HCT116 (cell line): Measurements from ENCODE around the gene ANO6. TPM values are rescaled to one million over a fixed set of nuclear protein-coding genes. Genes with fewer than 3 reads are reported as not detected.

ENCODE experiments used
- ATAC-seq: fragments of 200-7000 bp; cut with Tn5 transposase; 2 replicates; pipeline ENCODE4 v1.9.1; 2020; ENCODE audit warnings: mild to moderate bottlenecking, moderate library complexity
- BruUV-seq: library from RNA; stranded (reverse); fragments of 400-500 nt; replicated peaks from 2 replicates; lab custom pipeline; 2021; lab: Mats Ljungman, UMichigan
- CTCF ChIA-PET: fragments of 300-600 bp; sonication (Branson Sonifier 250); formaldehyde crosslinking; loops from one replicate; lab custom pipeline; 2021; ENCODE audit warnings: antibody characterized with exemption; lab: Charles Lee
- POLR2A ChIA-PET: fragments of 300-600, 350-600 bp; sonication (Branson Sonifier 250); formaldehyde crosslinking; loops from one replicate; lab custom pipeline; 2021; ENCODE audit warnings: antibody characterized with exemption; lab: Charles Lee
- RAD21 ChIA-PET, 2 experiments: fragments of 300-600 bp; sonication (Branson Sonifier 250); formaldehyde crosslinking; loops; one replicate each; lab custom pipeline; 2023; ENCODE audit warnings: low total read pairs in 2 of 2; ENCODE audit not compliant: uncharacterized antibody in 2 of 2, unreplicated experiment in 2 of 2, low non-redundant PET in 1 of 2; lab: Charles Lee
- DNase-seq: peaks from one replicate; pipeline ENCODE4 v3.0.0-alpha.2; 2010; ENCODE audit warnings: low read depth, low spot score
- H2AFZ ChIP-seq: fragments of 200-600 bp; shearing (Covaris generic), sonication (generic); 2 replicates; pipeline ENCODE4 v1.6.1; 2017; ENCODE audit warnings: low read depth, mixed run types, mixed read lengths, antibody characterized with exemption, low read length; ENCODE audit not compliant: poor library complexity, severe bottlenecking
- H3K27ac ChIP-seq: 2 replicates; pipeline ENCODE4 v1.5.1; 2012; ENCODE audit warnings: low read depth, low read length
- H3K27me3 ChIP-seq: fragments of 200-600 bp; sonication (generic); 2 replicates; pipeline ENCODE4 v1.6.1; 2016; ENCODE audit warnings: mixed run types, low read length, mixed read lengths; ENCODE audit not compliant: insufficient read depth
- H3K36me3 ChIP-seq, 2 experiments: fragments of 200-500 bp in 1 of 2; fragments of 200-600 bp in 1 of 2; sonication (Bioruptor generic) in 1 of 2; sonication (generic) in 1 of 2; 2 replicates each; pipeline versions ENCODE4 v1.5.1 to v1.6.1; 2014 to 2016; ENCODE audit warnings: low read length in 2 of 2, inconsistent platforms in 1 of 2, mixed read lengths in 1 of 2, mixed run types in 1 of 2; ENCODE audit not compliant: insufficient read depth in 2 of 2, control insufficient read depth in 1 of 2
- H3K4me1 ChIP-seq, 2 experiments: fragments of 200-600 bp in 1 of 2; sonication (generic) in 1 of 2; 2 replicates each; pipeline versions ENCODE4 v1.5.1 to v1.6.1; 2012 to 2017; ENCODE audit warnings: low read length in 2 of 2, inconsistent platforms in 1 of 2, mild to moderate bottlenecking in 1 of 2, mixed read lengths in 1 of 2, mixed run types in 1 of 2, moderate library complexity in 1 of 2; ENCODE audit not compliant: insufficient read depth in 2 of 2, control insufficient read depth in 1 of 2
- H3K4me2 ChIP-seq: fragments of 200-600 bp; sonication (generic); 2 replicates; pipeline ENCODE4 v1.6.1; 2017; ENCODE audit warnings: mixed run types, low read length, mixed read lengths
- H3K4me3 ChIP-seq, 2 experiments: fragments of 200-600 bp in 1 of 2; sonication (generic) in 1 of 2; replicated peaks in 1 of 2; 2 replicates each; pipeline ENCODE4 v1.5.1; 2011 to 2016; ENCODE audit warnings: low read length in 2 of 2, control low read depth in 1 of 2, low read depth in 1 of 2, mild to moderate bottlenecking in 1 of 2, mixed read lengths in 1 of 2, mixed run types in 1 of 2
- H3K79me2 ChIP-seq: fragments of 200-600 bp; sonication (generic); 2 replicates; pipeline ENCODE4 v1.6.1; 2017; ENCODE audit warnings: mild to moderate bottlenecking, mixed run types, low read length, moderate library complexity, mixed read lengths; ENCODE audit not compliant: insufficient read depth
- H3K9ac ChIP-seq: fragments of 200-600 bp; sonication (generic); 2 replicates; pipeline ENCODE4 v1.6.1; 2016; ENCODE audit warnings: low read length, mixed read lengths
- H3K9me2 ChIP-seq: fragments of 200-600 bp; sonication (generic), shearing (Covaris generic); 2 replicates; pipeline ENCODE4 v1.6.1; 2017; ENCODE audit warnings: mixed run types, mild to moderate bottlenecking, moderate library complexity; ENCODE audit not compliant: insufficient read depth
- H3K9me3 ChIP-seq, 2 experiments: fragments of 200-500 bp in 1 of 2; fragments of 200-600 bp in 1 of 2; sonication (Bioruptor generic) in 1 of 2; sonication (generic) in 1 of 2; 2 replicates each; pipeline ENCODE4 v1.6.1; 2014 to 2017; ENCODE audit warnings: low read length in 2 of 2, mixed read lengths in 2 of 2, inconsistent platforms in 1 of 2, low read depth in 1 of 2, mild to moderate bottlenecking in 1 of 2, mixed run types in 1 of 2, moderate library complexity in 1 of 2; ENCODE audit not compliant: control insufficient read depth in 1 of 2, insufficient read depth in 1 of 2
- H4K20me1 ChIP-seq: fragments of 200-600 bp; sonication (generic), shearing (Covaris generic); 2 replicates; pipeline ENCODE4 v1.6.1; 2017; ENCODE audit warnings: mixed run types, mild to moderate bottlenecking, moderate library complexity; ENCODE audit not compliant: insufficient read depth
- CEBPB ChIP-seq: IDR thresholded peaks from 2 replicates; pipeline ENCODE4 v1.6.1; 2012; ENCODE audit warnings: low read depth
- CTCF ChIP-seq, 3 experiments: fragments of 200-600 bp in 1 of 3; sonication (generic) in 1 of 3; IDR thresholded peaks in 2 of 3; conservative IDR thresholded peaks in 1 of 3; 2 replicates each; pipeline ENCODE4 v1.5.1; 2012 to 2017; ENCODE audit warnings: low read depth in 2 of 3, low read length in 2 of 3, antibody characterized with exemption in 1 of 3, borderline replicate concordance in 1 of 3, control low read depth in 1 of 3, mild to moderate bottlenecking in 1 of 3, mixed read lengths in 1 of 3, mixed run types in 1 of 3, moderate library complexity in 1 of 3; ENCODE audit not compliant: insufficient read depth in 1 of 3
- EGR1 ChIP-seq: IDR thresholded peaks from 2 replicates; pipeline ENCODE4 v1.6.1; 2012; ENCODE audit warnings: low read depth
- EZH2 ChIP-seq: fragments of 200-600 bp; sonication (generic); IDR thresholded peaks from 2 replicates; pipeline ENCODE4 v1.6.1; 2017; ENCODE audit warnings: antibody characterized with exemption, mixed run types
- EZH2phosphoT487 ChIP-seq: fragments of 200-600 bp; IDR thresholded peaks from 2 replicates; pipeline ENCODE4 v1.6.1; 2018; ENCODE audit warnings: antibody characterized with exemption, borderline replicate concordance
- FOSL1 ChIP-seq: IDR thresholded peaks from 2 replicates; pipeline ENCODE4 v1.6.1; 2012; ENCODE audit warnings: low read depth
- JUND ChIP-seq: IDR thresholded peaks from 2 replicates; pipeline ENCODE4 v1.6.1; 2012
- MAX ChIP-seq: IDR thresholded peaks from 2 replicates; pipeline ENCODE4 v1.6.1; 2012
- POLR2AphosphoS5 ChIP-seq: IDR thresholded peaks from 2 replicates; pipeline ENCODE4 v1.6.1; 2011; ENCODE audit warnings: mild to moderate bottlenecking, low read depth, low read length, moderate library complexity
- RAD21 ChIP-seq: IDR thresholded peaks from 2 replicates; pipeline ENCODE4 v1.6.1; 2012; ENCODE audit warnings: low read depth, mild to moderate bottlenecking
- SRF ChIP-seq: IDR thresholded peaks from 2 replicates; pipeline ENCODE4 v1.6.1; 2012; ENCODE audit warnings: low read depth
- YY1 ChIP-seq: IDR thresholded peaks from 2 replicates; pipeline ENCODE4 v1.6.1; 2011; ENCODE audit warnings: low read length, low read depth, moderate library complexity, mild to moderate bottlenecking; ENCODE audit not compliant: insufficient replicate concordance; ENCODE audit errors: extremely low read depth
- ZFX ChIP-seq: fragments of 450-650 bp; IDR thresholded peaks from 2 replicates; pipeline ENCODE4 v1.6.1; 2017
- ZNF274 ChIP-seq: fragments of 200-500 bp; sonication (Bioruptor generic); IDR thresholded peaks from 2 replicates; pipeline ENCODE4 v1.6.1; 2014; ENCODE audit warnings: mild to moderate bottlenecking, low read depth, low read length, inconsistent platforms
- intact Hi-C: fragments of 100-400 bp; cut with micrococcal nuclease; formaldehyde crosslinking; loops from 2 replicates; pipeline ENCODE4 v1.10.0; 2022
- total RNA-seq: library from RNA; stranded (reverse); gene quantifications from one replicate; pipeline ENCODE4 v1.2.1, GENCODE V29; 2021; ENCODE audit not compliant: unreplicated experiment

The ANO6 gene
- total RNA-seq, 1 experiment from 2014 or later, result 36.7 TPM

GRCh38 chr12:45278447-45278846, 62.6 kb downstream of the ANO6 start (continued):
- TF ChIP-seq YY1 (no peak), JUND (no peak), SRF (no peak)

GRCh38 chr12:45279931-45280830, 64.3 kb downstream of the ANO6 start:
- ATAC-seq (no peak), DNase-seq (no peak)
- H3K36me3 ChIP-seq, result no peaks in the 10 kb centered on the region; a peak in 1 of 4 replicates
- peaks cover 9 to 18% of the 10 kb centered on the region in 2 experiments; a peak in 3 of 4 replicates for H3K4me1 ChIP-seq
- peaks cover 3% of the 10 kb centered on the region; the same call in 1 of the 2 replicates for H4K20me1 ChIP-seq
- no peak overlapping the region for H2AFZ ChIP-seq
- CTCF ChIA-PET, result no interaction called here
- H3K9me2 ChIP-seq, result no peaks in the 10 kb centered on the region
- H3K9ac ChIP-seq, result no peak overlapping the region
- RAD21 ChIA-PET, result no interaction called here
- H3K4me3 ChIP-seq, result no peak overlapping the region
- no peak overlapping the region for H3K4me2 ChIP-seq
- intact Hi-C loops, result loop anchor here (10.0 kb wide), 1 partner anchor 445 kb away; the partner anchor contains the start of gene ARID2
- no peaks in the 10 kb centered on the region for H3K9me3 ChIP-seq
- peaks cover 24% of the 10 kb centered on the region for H3K79me2 ChIP-seq
- H3K27me3 ChIP-seq, result no peaks in the 10 kb centered on the region
- POLR2A ChIA-PET, result no interaction called here
- BruUV-seq, result no TSS peak
- TF ChIP-seq EGR1 (no peak), MAX (no peak), EZH2phosphoT487 (no peak), EZH2 (no peak), ZNF274 (no peak), CTCF (IDR thresholded peaks at IDR 0.05 in 2 of 3, conservative IDR thresholded peaks at IDR 0.05 in 1 of 3; ENCODE audit: borderline replicate concordance in 1 of 3, insufficient read depth in 1 of 3, low read depth in 2 of 3, low read length in 2 of 3) (no peak), POLR2AphosphoS5 (no peak), CEBPB (no peak), ZFX (no peak), FOSL1 (no peak), RAD21 (no peak), JUND (no peak)
- no peak overlapping the region for H3K27ac ChIP-seq
